Amniotic stem cell (primary cell): Measurements from ENCODE around the gene THAP7.
"Not testable (repeated sequence)": the region's sequence is repeated elsewhere in the genome, so short reads cannot be mapped to it uniquely, and the experiment has no call there.

Source experiments
- DNase-seq: peaks from one replicate; lab custom pipeline; 2025; lab: John Stamatoyannopoulos, UW

The THAP7 gene

DNA sequence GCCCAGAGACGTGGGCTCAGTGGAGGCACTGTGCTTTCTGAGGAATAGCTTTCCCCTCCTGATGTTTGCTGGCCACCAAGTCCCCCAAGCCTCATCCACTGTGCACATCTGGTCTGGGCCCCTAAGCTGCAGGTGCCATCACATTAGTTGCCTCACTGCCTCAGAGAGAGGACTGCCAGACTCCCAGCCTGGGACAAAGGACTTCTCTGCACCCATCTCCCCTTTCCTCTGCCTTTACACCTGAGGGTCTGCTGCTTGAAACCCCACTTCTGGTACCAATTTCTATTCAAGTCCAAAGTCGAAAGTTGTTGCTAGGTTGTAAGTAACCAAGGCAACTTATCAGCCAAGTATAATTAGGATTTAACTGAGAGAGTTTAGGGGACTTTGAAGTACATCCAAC lies 23.5 kb downstream of the THAP7 start:
- DNase-seq = no peak

DNA sequence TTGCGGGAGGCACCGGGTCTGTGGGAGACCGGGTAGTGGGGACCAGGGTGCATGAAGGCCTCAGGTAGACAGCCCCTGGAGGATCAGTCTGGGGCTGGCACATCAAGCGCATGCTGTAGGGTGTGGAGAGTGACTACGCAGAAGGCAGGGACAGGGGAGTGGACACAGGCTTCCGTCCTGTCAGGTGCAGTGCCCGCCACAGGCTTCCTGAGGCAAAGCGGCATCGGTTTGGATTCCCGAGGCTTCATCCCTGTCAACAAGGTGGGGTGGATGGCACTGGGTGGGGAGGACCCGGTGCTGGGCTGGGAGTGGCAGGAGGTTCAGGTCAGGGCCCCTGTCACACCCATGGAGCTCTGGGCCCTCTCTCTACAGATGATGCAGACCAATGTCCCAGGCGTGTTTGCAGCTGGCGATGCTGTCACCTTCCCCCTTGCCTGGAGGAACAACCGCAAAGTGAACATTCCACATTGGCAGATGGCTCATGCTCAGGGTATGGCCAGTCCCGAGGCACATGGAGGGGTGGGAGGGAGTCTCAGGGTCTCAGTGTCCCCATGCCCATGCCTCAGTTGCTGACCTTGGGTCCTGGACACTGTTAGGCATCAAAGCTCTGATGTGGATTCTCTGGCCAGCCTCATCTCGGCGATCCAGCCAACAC lies 24.3 kb downstream of the THAP7 start:
- DNase-seq = no peak

DNA sequence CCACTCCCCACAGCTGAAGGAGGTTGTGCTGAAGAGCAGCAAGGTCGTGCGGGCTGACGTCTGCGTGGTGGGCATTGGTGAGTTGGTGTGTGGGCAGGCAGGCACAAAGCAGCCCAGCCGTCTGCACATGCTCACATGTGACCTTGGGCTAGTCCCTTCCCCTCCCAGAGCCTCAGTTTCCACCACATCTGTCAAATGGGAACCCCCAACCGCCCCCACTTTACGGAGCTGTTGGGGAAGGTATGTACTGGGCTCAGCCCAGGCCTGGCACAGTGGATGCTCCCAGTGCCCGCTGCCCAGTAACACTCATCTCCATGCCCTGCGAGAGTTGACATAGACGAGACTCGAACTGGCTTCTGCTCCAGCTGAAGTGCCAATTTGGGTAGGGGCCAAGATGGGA lies 24.9 kb downstream of the THAP7 start:
- no peak for DNase-seq

DNA sequence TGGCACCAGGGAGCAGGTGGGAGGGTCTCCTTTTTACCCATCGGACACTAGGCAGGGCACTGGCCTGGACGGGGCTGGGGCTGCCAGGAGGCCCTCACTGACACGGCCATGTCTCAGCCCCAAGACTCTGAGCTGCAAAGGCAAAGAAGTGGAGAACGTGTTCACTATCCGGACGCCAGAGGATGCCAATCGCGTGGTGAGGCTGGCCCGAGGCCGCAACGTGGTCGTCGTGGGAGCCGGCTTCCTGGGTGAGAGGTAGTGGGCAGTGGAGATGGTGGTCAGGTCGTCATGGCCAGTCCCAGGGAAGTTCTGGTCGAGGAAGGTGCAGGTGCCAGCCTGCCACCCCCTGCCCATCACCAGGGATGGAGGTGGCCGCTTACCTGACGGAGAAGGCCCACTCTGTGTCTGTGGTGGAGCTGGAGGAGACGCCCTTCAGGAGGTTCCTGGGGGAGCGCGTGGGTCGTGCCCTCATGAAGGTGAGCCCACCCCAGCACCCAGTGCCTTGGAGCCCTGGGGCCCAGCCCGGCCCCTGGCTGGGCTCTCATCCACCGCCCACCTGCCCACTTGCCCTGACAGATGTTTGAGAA lies 25.5 kb downstream of the THAP7 start:
- no peak for DNase-seq

DNA sequence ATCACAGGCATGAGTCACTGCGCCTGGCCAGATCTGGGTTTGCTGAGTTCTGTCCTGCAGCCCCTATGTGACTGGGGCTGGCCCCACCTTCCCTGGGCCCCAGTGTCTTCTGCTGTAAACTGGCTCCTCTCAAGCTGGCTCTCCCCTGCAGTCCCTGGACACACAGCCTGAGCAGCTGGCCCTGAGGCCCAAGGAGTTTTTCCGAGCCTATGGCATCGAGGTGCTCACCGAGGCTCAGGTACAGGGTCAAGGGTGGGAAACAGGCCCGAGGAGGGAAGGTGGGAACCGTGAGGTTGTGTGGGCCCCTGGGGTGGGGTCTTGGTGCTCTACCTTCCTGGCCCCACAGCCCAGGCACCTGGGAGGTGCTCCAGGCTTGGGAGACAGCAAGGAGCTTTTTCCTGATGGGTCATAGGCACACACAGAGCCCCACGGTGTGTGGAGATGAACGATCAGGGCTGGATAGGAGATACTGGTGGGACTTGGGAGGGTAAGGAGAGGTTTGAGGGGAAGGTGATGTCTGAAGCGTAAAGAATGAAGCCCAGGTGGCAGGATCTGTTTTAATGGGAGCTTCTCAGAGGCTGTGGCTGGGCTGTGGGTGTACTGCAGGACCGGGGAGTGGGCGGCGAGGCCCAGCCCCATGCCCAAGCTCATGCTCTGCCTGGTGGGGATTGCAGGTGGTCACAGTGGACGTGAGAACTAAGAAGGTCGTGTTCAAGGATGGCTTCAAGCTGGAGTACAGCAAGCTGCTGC lies 26.2 kb downstream of the THAP7 start:
- DNase-seq = no peak

DNA sequence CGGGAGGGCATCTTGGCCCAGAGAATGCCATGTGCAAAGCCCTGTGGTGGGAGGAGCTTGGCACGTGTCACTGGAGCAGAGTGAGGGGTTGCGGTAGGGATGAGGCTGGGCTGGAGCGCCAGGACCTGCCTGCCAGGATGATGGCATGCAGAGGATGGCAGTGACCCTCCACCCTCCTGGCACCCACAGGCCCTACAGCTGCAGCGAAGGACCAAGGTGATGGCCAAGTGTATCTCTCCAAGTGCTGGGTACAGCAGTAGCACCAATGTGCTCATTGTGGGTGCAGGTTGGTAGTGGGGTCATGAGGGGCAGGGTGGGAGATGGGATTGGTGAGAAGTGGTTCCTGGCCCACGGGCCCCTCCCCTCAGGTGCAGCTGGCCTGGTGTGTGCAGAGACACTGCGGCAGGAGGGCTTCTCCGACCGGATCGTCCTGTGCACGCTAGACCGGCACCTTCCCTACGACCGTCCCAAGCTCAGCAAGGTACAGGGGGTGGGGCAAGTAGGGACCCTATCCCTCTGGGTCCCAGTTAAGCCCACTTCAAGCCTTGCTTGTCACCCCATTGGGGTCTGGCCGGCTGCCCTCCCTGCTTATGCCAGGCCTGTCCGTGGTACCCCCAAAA lies 27.5 kb downstream of the THAP7 start:
- DNase-seq = no peak

DNA sequence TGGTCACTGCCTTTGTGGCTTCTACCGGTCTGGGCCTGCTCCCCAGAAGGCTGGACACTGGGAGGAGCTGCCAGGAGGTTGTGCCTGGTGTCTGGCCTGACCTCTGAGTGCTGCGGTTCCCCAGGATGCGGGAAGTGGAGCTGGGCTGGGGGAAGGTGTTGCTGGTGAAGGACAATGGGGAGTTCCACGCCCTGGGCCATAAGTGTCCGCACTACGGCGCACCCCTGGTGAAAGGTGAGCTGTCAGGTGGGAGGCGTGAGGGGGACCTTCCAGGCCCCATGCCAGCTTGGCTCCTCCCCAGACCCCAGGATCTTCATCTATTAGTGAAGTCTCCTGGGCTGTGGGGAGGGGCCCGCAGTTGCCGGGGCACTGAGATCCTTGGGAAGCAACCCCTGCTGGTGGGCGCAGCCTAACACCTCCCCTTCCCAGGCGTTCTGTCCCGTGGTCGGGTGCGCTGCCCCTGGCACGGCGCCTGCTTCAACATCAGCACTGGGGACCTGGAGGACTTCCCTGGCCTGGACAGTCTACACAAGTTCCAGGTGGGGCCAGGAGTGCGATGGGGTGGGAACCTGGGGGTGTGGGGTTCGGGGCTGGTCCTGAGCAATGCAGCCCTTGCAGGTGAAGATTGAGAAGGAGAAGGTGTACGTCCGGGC lies 28.2 kb downstream of the THAP7 start:
- no peak for DNase-seq

DNA sequence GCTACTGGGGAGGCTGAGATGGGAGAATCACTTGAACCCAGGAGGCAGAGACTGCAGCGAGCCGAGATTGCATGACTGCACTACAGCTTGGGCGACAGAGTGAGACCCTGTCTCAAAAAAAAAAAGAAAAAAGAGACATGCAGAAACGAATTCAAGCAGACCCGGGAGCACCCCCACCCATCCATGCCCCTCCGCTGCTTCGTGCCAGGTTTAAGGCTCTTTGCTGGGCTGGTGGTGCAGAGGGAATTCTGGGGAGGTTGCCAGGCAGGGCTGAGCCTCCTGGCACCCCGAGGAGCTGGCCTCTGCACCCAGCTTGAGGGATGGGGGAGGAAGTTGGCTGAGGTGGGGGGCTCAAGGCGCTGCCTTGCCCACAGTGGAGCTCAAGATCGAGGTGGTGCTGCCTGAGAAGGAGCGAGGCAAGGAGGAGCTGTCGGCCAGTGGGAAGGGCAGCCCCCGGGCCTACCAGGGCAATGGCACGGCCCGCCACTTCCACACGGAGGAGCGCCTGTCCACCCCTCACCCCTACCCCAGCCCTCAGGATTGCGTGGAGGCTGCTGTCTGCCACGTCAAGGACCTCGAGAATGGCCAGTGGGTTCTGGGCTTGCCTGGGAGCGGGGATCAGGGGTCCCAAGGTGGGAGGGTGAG lies 28.9 kb downstream of the THAP7 start:
- no peak for DNase-seq

DNA sequence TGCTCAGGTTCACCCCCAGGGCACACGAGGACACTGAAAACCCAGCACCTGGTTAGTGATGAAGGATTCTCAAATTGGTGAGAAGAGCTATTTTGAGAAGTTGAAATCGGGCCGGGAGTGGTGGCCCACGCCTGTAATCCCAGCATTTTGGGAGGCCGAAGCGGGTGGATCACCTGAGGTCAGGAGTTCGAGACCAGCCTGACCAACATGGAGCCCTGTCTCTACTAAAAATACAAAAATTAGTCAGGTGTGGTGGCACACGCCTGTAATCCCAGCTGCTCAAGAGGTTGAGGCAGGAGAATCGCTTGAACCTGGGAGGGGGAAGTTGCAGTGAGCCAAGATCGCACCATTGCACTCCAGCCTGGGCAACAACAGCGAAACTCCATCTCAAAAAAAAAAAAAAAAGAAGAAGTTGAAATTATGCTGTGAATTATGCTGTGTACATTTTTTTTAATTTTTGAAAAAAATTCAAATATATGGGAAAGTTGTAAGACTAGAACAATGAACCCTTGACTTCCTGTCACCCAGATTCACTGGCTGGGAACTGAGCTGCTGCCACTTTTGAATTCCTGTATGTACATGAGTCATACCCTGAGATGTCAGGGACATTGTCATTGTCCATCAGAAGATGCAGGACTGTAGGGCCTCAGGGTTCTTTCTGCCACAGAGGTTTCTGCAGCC lies 29.8 kb downstream of the THAP7 start:
- not testable (repeated sequence) for DNase-seq

DNA sequence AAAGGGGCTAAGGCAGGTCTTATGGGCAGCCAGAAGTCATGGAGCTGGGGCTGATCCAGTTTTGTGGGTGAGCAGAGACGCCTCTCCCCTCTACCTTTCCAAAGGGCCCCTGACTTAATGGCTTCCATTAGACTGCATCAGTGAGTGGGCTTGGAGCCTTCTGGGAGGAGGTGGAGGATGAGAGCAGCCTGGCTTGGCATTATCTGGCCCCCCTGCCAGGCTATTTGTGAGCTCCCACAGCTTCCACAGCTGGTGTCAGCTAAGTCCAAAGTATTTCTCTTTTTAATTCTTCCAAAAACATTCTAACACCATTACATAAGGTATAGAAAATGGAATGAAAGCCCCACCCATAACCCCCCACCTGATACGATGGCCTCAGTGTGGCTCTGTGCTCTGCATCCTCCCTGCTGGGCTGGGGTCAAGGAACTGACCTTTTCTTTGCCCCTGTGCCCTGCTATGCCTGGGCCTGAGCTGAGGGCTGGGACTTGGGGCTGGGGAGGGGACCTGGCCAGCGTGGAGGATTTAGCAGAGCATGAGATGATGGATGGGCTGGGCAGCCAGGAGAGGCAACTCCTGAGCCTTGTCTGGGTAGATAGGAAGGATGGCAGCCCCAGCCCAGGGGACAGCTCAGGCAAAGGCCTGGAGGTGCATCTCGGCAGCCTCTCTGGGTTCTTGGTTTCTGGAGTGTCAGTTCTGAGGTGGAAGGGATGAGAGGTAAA lies 30.8 kb downstream of the THAP7 start:
- DNase-seq = no peak

DNA sequence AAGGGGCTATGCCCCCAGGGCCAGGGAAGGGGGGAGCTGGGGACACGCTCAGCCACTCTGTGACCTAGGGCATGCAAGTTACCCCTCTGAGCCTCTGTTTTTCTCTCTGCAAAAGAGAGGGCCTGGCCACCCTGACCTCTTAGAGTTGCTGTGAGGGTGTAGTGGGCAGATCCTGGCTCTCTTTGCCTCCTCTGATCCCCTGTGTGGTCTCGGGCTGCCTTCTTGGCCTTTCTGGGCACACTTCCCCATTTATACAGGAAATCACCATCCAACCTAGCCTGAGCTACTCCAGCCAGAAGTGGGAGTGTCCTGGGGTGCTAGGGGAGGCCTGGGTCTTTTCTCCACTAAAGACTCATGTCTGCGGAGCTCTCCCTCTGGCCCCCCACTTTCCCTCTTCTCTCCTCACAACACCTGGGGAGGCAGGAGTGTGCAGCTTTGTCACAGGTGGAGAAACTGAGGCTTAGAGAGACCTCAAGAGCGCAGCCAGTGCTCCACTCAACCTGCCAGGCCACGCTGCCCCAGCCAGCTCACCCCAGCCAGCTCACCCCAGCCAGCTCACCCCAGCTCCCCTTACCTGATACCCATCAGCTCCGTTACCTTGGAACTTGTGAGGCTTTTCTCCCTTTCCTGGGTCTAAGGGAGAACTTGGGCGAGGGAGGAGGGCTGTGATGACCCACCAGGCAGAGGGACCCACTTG lies 33.5 kb downstream of the THAP7 start:
- no peak for DNase-seq

DNA sequence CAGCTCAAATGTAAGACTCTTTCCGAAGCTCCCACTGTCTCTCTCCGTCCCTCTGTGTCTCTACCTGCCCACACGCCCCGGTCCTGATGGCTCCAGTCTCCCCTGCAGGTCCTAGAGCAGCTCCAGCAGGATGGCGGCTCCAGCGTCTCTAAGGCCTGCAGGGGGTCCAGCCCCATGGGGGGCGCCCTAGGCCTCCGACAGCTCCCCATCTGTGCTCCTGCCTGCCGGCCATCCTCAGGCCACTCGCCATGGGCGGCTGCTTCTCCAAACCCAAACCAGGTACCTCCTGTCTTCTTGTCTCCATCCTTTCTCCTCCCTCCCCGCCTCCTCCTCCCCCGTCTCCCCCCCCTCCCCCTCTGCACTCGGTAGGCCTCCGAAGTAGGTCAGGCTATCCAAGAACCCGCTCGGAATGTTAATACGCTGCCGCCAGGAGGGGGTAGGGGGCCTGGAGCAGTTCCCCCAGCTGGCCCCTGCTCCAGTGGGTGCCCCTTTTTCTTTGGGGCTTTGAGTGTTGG lies 34.2 kb downstream of the THAP7 start:
- no peak for DNase-seq

DNA sequence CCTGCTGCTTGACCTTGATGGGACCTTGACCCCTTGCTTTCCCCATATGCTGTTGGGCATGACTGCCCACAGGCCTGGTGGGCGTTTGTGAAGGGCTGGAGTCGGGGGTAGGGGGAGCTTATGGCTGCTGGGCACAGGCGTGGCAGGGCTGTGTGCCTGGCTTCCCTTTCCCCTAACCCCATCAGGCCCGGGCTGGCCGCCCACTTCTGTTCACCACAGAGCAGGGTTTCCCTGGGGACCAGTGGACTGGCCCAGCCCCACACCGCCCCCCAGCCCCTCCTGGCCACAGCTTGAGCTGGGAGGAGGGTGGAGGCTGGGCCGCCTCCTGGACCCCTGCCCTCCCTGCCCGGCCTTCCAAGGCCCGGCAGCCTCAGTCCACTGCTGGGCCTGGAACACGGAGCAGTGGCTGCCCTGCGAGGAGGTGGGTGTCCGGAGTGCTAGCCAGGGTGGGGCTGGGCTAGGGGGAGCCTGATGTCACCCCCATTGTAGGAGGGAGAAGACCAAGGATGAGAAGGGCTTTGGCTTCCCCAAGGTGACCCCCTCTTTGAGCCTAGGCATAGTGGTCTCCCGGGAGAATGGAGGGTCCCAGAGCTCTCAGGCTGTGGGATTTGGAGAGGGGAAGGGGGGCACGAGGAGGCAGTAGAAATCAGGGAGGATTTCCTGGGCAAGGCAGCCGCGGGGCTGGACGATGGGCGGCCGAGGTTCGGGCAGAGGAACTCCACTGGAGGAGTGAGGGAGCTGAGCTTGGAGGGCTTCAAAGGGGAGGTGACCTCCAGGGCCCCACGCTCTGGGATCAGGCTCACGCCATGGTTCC lies 34.8 kb downstream of the THAP7 start, which contains the start of gene AIFM3:
Gene AIFM3 (plus strand): TSS at position 373 of the 814 bp plus-strand sequence. CDS start 690 bp downstream, outside the sequence.
- DNase-seq = no peak

DNA sequence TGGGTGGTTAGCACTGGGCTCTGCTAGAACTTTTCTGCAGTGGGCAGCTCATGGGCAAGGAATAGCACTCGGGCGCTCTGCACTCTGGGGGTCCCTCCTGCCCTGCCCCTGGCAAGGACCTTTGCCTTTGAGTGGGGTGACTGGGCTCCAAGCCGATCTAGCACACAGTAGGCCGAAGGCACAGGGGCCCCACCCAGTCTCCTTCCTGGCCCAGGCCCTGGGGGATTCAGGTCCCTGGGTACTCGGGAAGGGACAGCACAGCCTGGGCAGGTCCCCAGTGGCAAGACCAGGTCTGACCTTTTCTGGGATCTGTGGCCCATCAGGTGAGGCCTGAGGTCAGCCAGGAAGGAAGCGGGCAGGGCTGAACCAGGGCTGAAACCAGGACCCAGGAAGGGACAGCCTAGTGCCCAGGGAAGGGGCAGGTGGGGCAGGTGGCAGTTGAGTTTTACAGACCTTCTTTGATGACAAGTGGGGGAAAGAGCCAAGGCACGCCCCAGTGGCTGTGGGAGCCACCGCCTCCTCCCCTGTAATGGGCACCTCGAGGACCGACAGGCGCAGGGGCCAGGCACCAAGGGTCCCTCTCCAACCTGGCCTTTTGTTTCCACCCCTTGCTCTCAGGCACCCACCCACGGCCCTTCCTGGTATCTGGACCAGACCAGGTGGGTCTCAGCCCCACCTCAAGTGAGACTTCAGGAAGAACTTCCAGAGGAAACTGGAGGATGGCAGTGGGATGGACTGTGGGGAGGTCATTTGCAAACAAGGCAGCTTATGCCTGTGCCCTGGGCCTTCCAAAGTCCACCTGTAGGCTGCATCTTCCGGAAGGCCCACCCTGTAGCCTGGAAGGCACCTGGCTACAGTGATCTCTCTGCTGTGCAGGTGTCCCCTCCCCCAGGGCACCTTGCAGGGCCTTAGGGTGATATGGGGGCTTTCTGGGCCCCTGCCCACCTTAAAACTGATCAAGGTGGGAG lies 35.7 kb downstream of the THAP7 start:
- DNase-seq = no peak

DNA sequence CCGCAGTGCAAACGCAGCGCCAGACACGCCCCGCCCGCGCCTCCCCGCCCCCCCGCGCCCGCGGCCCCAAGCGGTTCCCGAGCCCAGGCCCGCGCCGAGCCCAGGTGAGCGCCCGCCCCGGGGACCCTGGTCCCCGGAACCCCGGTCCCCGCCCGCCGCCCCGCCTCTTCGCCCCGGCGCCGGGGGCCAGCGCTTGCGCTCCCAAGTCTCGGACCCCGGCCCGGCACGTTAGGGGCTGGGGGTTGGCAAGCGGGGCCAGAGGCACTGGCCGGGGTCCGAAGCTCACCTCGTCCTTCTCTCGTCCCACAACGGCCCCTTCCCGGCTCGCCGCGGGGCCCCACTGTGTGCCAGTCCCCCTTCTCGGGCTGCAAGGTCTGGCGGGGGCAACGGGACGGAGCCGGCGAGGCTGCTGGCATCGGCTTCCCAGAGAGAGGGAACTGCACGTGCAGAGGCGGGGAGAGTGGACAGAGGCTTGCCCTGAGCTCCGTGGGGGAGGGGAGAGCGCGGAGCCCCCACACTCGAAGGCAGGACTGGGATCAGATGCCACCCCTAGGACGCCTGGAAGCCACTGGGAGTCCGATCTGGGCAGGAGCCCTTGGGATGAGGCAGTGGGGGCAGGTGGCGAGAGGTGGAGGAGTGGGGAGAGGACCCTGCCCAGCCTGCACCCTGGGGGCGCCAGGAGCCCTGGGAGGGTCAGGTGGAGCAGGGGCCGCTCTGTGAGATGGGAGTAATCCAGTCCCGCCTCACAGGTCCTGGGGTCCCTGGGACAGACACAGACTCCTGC lies 36.6 kb downstream of the THAP7 start:
- no peak for DNase-seq

DNA sequence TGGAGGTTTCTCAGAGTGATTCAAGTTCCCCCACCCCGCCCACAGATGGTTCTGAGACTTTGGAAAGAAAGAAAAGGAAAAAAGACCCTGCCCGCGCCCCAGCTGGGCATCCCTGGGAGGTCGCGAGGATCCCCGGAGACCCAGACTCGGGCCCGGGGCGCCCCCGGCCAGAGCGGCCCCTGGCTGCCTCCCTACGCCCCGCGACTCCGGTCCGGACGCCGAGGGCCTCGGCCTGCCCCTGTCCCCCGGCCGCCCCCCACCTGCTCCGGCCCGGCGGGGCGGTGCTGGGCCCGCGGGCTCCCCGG lies 37.2 kb downstream of the THAP7 start:
- DNase-seq = no peak
